Activated CD8-positive, alpha-beta T cell treated with anti-CD3 and anti-CD28 coated beads for 36 hours (primary cell): ENCODE results near the gene FRMD4A. TPM values are rescaled to one million over a fixed set of nuclear protein-coding genes. Genes with fewer than 3 reads are reported as not detected.

Experiments used
- ATAC-seq: fragments of 200-7000 bp; cut with Tn5 transposase; one replicate; pipeline ENCODE4 v1.10.0; 2021; ENCODE audit warnings: mild to moderate bottlenecking, moderate library complexity
- CTCF ChIA-PET: fragments of 350-600 bp; sonication (Branson Sonifier 250); formaldehyde crosslinking; loops from one replicate; lab custom pipeline; 2021; ENCODE audit warnings: antibody characterized with exemption; lab: Charles Lee
- POLR2A ChIA-PET: fragments of 350-600 bp; sonication (Branson Sonifier 250); formaldehyde crosslinking; loops from one replicate; lab custom pipeline; 2021; ENCODE audit warnings: antibody characterized with exemption; lab: Charles Lee
- DNase-seq: peaks from one replicate; pipeline ENCODE4 v3.0.0-alpha.2; 2020
- H3K27ac Mint-ChIP-seq: one replicate; pipeline ENCODE4 v1.8.0; 2021; ENCODE audit warnings: mild to moderate bottlenecking, mixed read lengths
- H3K27me3 Mint-ChIP-seq: one replicate; pipeline ENCODE4 v1.8.0; 2021; ENCODE audit warnings: mixed read lengths
- H3K36me3 Mint-ChIP-seq: one replicate; pipeline ENCODE4 v1.8.0; 2021; ENCODE audit warnings: low read depth, mixed read lengths
- H3K4me1 Mint-ChIP-seq: one replicate; pipeline ENCODE4 v1.8.0; 2021; ENCODE audit warnings: low read depth, mixed read lengths
- H3K4me3 Mint-ChIP-seq: one replicate; pipeline ENCODE4 v1.8.0; 2021; ENCODE audit warnings: mild to moderate bottlenecking, moderate library complexity, mixed read lengths
- H3K9me3 Mint-ChIP-seq: one replicate; pipeline ENCODE4 v1.8.0; 2021; ENCODE audit warnings: mixed read lengths
- CTCF ChIP-seq: fragments of 200-600 bp; IDR thresholded peaks from one replicate; pipeline ENCODE4 v1.8.0; 2022; ENCODE audit warnings: antibody characterized with exemption, mild to moderate bottlenecking
- intact Hi-C: fragments of 100-400 bp; cut with micrococcal nuclease; formaldehyde crosslinking; loops from one replicate; pipeline ENCODE4 v1.10.0; 2022
- total RNA-seq, 2 experiments: library from RNA; stranded (reverse); gene quantifications; one replicate each; pipeline ENCODE4 v1.2.3, GENCODE V29; 2021

Gene FRMD4A
- total RNA-seq, 2 experiments from 2014 or later, result 2.1 to 2.8 TPM

- no peak for ATAC-seq
- H3K36me3 Mint-ChIP-seq, result no peaks in the 10 kb centered on the region
- CTCF ChIA-PET, result no interaction called here
- no peak for TF ChIP-seq CTCF
- DNase-seq, result no peak
- H3K4me1 Mint-ChIP-seq, result peaks cover 4% of the 10 kb centered on the region
- no peak overlapping the region for H3K27ac Mint-ChIP-seq
- peaks cover 6% of the 10 kb centered on the region for H3K9me3 Mint-ChIP-seq
- H3K4me3 Mint-ChIP-seq, result no peak overlapping the region
- POLR2A ChIA-PET, result no interaction called here
- intact Hi-C loops, result no loop called here
- no peaks in the 10 kb centered on the region for H3K27me3 Mint-ChIP-seq
These were observed 335.8 kb downstream of the FRMD4A start for GRCh38 chr10:13994932-13995331.

GRCh38 chr10:13993673-13994089 lies 337.0 kb downstream of the FRMD4A start:
- Mint-ChIP-seq H3K9me3 (peaks cover 3% of the 10 kb centered on the region), H3K27ac (no peak overlapping the region), H3K27me3 (no peaks in the 10 kb centered on the region), H3K4me1 (peaks cover 4% of the 10 kb centered on the region), H3K4me3 (no peak overlapping the region), H3K36me3 (no peaks in the 10 kb centered on the region)
- TF ChIP-seq CTCF, result no peak
- POLR2A ChIA-PET, result no interaction called here
- DNase-seq (no peak), ATAC-seq (no peak)
- intact Hi-C loops, result no loop called here
- CTCF ChIA-PET, result no interaction called here

- ATAC-seq (no peak), DNase-seq (no peak)
- Mint-ChIP-seq H3K27me3 (no peaks in the 10 kb centered on the region), H3K36me3 (no peaks in the 10 kb centered on the region), H3K4me1 (peaks cover 4% of the 10 kb centered on the region), H3K27ac (no peak overlapping the region), H3K9me3 (no peaks in the 10 kb centered on the region), H3K4me3 (no peak overlapping the region)
- no peak for TF ChIP-seq CTCF
- intact Hi-C loops, result no loop called here
- ChIA-PET CTCF (no interaction called here), POLR2A (no interaction called here)
These were observed 337.6 kb downstream of the FRMD4A start for GRCh38 chr10:13993169-13993568.

- H3K9me3 Mint-ChIP-seq, result no peaks in the 10 kb centered on the region
- no peaks in the 10 kb centered on the region for H3K36me3 Mint-ChIP-seq
- intact Hi-C loops, result no loop called here
- no peaks in the 10 kb centered on the region for H3K27me3 Mint-ChIP-seq
- TF ChIP-seq CTCF, result no peak
- no peak for DNase-seq
- CTCF ChIA-PET, result interaction anchor here (0.9 kb wide), 1 partner anchor 11 kb away, joined by 3 read pairs; no protein-coding TSS in a partner anchor
- ATAC-seq, result no peak
- H3K27ac Mint-ChIP-seq, result no peak overlapping the region
- no peak overlapping the region for H3K4me3 Mint-ChIP-seq
- peaks cover 15% of the 10 kb centered on the region for H3K4me1 Mint-ChIP-seq
- POLR2A ChIA-PET, result no interaction called here
These were observed 339.4 kb downstream of the FRMD4A start for GRCh38 chr10:13991353-13991752.

GRCh38 chr10:13990946-13991345 lies 339.8 kb downstream of the FRMD4A start:
- DNase-seq (no peak), ATAC-seq (no peak)
- CTCF ChIA-PET, result no interaction called here
- Mint-ChIP-seq H3K36me3 (no peaks in the 10 kb centered on the region), H3K4me3 (no peak overlapping the region), H3K27me3 (no peaks in the 10 kb centered on the region), H3K9me3 (no peaks in the 10 kb centered on the region), H3K27ac (no peak overlapping the region), H3K4me1 (peaks cover 15% of the 10 kb centered on the region)
- POLR2A ChIA-PET, result no interaction called here
- intact Hi-C loops, result no loop called here
- TF ChIP-seq CTCF, result no peak
